Measurements from ENCODE around the gene SULT1C3.

Gene SULT1C3

GRCh38 chr2:108297436-108298141 lies 57.8 kb downstream of the SULT1C3 start:
- ATAC-seq, result no peak

GRCh38 chr2:108301558-108301957 lies 61.8 kb downstream of the SULT1C3 start:
- ATAC-seq, result no peak
- TF ChIP-seq CSDC2 (CRISPR knock-in tag; IDR thresholded peaks at IDR 0.05) (no peak), ZFP30 (CRISPR knock-in tag; IDR thresholded peaks at IDR 0.05) (no peak), SNAI2 (CRISPR knock-in tag; IDR thresholded peaks at IDR 0.05) (no peak), TCF4 (CRISPR knock-in tag; IDR thresholded peaks at IDR 0.05; ENCODE audit: borderline replicate concordance) (no peak), ARNTL (CRISPR knock-in tag; IDR thresholded peaks at IDR 0.05; ENCODE audit: borderline replicate concordance, low read depth) (no peak), CSRNP3 (CRISPR knock-in tag; IDR thresholded peaks at IDR 0.05) (no peak), ZNF8 (CRISPR knock-in tag; IDR thresholded peaks at IDR 0.05) (no peak), GLIS3 (CRISPR knock-in tag; IDR thresholded peaks at IDR 0.05) (no peak), OSR1 (CRISPR knock-in tag; IDR thresholded peaks at IDR 0.05) (no peak), PATZ1 (CRISPR knock-in tag; IDR thresholded peaks at IDR 0.05; ENCODE audit: borderline replicate concordance) (no peak), ISL1 (CRISPR knock-in tag; IDR thresholded peaks at IDR 0.05) (no peak), RARB (CRISPR knock-in tag; IDR thresholded peaks at IDR 0.05) (no peak)
- TF ChIP-seq, protein P1, sequence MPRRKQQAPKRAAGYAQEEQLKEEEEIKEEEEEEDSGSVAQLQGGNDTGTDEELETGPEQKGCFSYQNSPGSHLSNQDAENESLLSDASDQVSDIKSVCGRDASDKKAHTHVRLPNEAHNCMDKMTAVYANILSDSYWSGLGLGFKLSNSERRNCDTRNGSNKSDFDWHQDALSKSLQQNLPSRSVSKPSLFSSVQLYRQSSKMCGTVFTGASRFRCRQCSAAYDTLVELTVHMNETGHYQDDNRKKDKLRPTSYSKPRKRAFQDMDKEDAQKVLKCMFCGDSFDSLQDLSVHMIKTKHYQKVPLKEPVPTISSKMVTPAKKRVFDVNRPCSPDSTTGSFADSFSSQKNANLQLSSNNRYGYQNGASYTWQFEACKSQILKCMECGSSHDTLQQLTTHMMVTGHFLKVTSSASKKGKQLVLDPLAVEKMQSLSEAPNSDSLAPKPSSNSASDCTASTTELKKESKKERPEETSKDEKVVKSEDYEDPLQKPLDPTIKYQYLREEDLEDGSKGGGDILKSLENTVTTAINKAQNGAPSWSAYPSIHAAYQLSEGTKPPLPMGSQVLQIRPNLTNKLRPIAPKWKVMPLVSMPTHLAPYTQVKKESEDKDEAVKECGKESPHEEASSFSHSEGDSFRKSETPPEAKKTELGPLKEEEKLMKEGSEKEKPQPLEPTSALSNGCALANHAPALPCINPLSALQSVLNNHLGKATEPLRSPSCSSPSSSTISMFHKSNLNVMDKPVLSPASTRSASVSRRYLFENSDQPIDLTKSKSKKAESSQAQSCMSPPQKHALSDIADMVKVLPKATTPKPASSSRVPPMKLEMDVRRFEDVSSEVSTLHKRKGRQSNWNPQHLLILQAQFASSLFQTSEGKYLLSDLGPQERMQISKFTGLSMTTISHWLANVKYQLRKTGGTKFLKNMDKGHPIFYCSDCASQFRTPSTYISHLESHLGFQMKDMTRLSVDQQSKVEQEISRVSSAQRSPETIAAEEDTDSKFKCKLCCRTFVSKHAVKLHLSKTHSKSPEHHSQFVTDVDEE (CRISPR knock-in tag; IDR thresholded peaks at IDR 0.05), result no peak
- TF ChIP-seq, protein P2, sequence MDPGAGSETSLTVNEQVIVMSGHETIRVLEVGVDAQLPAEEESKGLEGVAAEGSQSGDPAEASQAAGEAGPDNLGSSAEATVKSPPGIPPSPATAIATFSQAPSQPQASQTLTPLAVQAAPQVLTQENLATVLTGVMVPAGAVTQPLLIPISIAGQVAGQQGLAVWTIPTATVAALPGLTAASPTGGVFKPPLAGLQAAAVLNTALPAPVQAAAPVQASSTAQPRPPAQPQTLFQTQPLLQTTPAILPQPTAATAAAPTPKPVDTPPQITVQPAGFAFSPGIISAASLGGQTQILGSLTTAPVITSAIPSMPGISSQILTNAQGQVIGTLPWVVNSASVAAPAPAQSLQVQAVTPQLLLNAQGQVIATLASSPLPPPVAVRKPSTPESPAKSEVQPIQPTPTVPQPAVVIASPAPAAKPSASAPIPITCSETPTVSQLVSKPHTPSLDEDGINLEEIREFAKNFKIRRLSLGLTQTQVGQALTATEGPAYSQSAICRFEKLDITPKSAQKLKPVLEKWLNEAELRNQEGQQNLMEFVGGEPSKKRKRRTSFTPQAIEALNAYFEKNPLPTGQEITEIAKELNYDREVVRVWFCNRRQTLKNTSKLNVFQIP (CRISPR knock-in tag; IDR thresholded peaks at IDR 0.05; ENCODE audit: borderline replicate concordance, low read depth), result no peak
- TF ChIP-seq, protein P3, sequence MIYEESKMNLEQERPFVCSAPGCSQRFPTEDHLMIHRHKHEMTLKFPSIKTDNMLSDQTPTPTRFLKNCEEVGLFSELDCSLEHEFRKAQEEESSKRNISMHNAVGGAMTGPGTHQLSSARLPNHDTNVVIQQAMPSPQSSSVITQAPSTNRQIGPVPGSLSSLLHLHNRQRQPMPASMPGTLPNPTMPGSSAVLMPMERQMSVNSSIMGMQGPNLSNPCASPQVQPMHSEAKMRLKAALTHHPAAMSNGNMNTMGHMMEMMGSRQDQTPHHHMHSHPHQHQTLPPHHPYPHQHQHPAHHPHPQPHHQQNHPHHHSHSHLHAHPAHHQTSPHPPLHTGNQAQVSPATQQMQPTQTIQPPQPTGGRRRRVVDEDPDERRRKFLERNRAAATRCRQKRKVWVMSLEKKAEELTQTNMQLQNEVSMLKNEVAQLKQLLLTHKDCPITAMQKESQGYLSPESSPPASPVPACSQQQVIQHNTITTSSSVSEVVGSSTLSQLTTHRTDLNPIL (CRISPR knock-in tag; IDR thresholded peaks at IDR 0.05; ENCODE audit: low read depth), result no peak

More at GRCh38 chr2:108297436-108298141, 57.8 kb downstream of the SULT1C3 start:
- TF ChIP-seq ZNF565 (CRISPR knock-in tag; conservative IDR thresholded peaks at IDR 0.05; ENCODE audit: low read depth) (no peak), ESRRG (CRISPR knock-in tag; IDR thresholded peaks at IDR 0.05) (no peak), GLIS3 (CRISPR knock-in tag; IDR thresholded peaks at IDR 0.05) (no peak), OSR1 (CRISPR knock-in tag; IDR thresholded peaks at IDR 0.05) (no peak), ZC3H10 (CRISPR knock-in tag; IDR thresholded peaks at IDR 0.05) (no peak), TCF4 (CRISPR knock-in tag; IDR thresholded peaks at IDR 0.05; ENCODE audit: borderline replicate concordance) (no peak), ZNF70 (CRISPR knock-in tag; IDR thresholded peaks at IDR 0.05) (no peak), ZFP30 (CRISPR knock-in tag; IDR thresholded peaks at IDR 0.05) (no peak), CSRNP3 (CRISPR knock-in tag; IDR thresholded peaks at IDR 0.05) (no peak), TOX (CRISPR knock-in tag; IDR thresholded peaks at IDR 0.05; ENCODE audit: borderline replicate concordance) (no peak), ZFP3 (CRISPR knock-in tag; IDR thresholded peaks at IDR 0.05) (no peak), ZNF8 (CRISPR knock-in tag; IDR thresholded peaks at IDR 0.05) (no peak)
- TF ChIP-seq, protein P1 (CRISPR knock-in tag; IDR thresholded peaks at IDR 0.05), result no peak
- TF ChIP-seq, protein P3 (CRISPR knock-in tag; IDR thresholded peaks at IDR 0.05; ENCODE audit: low read depth), result no peak

Measured in SK-N-SH treated with all-trans-retinoic acid at 6 μM for 48 hours (cell line).